Measurements from ENCODE around the gene LGR6.
"Not testable (repeated sequence)": the region's sequence is repeated elsewhere in the genome, so short reads cannot be mapped to it uniquely, and the experiment has no call there.

Gene LGR6

GRCh38 chr1:202254454-202255252 is 61.1 kb downstream of the LGR6 start:
- H3K9me3 ChIP-seq (ENCODE audit: insufficient read depth, low read depth, low read length), result no peaks in the 10 kb centered on the region
- no peaks in the 10 kb centered on the region for H3F3A ChIP-seq (ENCODE audit: low read depth)
- no peaks in the 10 kb centered on the region for H3K4me1 ChIP-seq (ENCODE audit: insufficient read depth, low read length, poor library complexity, severe bottlenecking)
- no peaks in the 10 kb centered on the region for H3K27me3 ChIP-seq (ENCODE audit: insufficient read depth, low read length, poor library complexity, severe bottlenecking)
- no peak overlapping the region for H3K9ac ChIP-seq (ENCODE audit: low read depth, low read length, poor library complexity, severe bottlenecking)
- H2AFZ ChIP-seq (ENCODE audit: low read length), result no peak overlapping the region
- no peaks in the 10 kb centered on the region for H3K79me2 ChIP-seq (ENCODE audit: insufficient read depth, low read length)
- no peaks in the 10 kb centered on the region for H3K36me3 ChIP-seq (ENCODE audit: insufficient read depth, low read length)
- TF ChIP-seq EZH2phosphoT487 (IDR thresholded peaks at IDR 0.05; ENCODE audit: borderline replicate concordance), result no peak
- no peak for TF ChIP-seq CTCF (conservative IDR thresholded peaks at IDR 0.05; ENCODE audit: low read length)
- no peaks in the 10 kb centered on the region for H3K9me2 ChIP-seq (replicated peaks; ENCODE audit: low read depth, low read length)
- H3K4me3 ChIP-seq (ENCODE audit: low read length, poor library complexity, severe bottlenecking), result no peak overlapping the region
- H3K4me2 ChIP-seq (ENCODE audit: low read depth, low read length, poor library complexity, severe bottlenecking), result no peak overlapping the region
- no peaks in the 10 kb centered on the region for H4K20me1 ChIP-seq (ENCODE audit: insufficient read depth, low read length, poor library complexity, severe bottlenecking)

GRCh38 chr1:202255343-202255742 is 61.7 kb downstream of the LGR6 start:
- Histone ChIP-seq H3K36me3 (ENCODE audit: insufficient read depth, low read length) (no peaks in the 10 kb centered on the region), H3K9ac (ENCODE audit: low read depth, low read length, poor library complexity, severe bottlenecking) (no peak overlapping the region), H3F3A (ENCODE audit: low read depth) (no peaks in the 10 kb centered on the region), H2AFZ (ENCODE audit: low read length) (no peak overlapping the region), H4K20me1 (ENCODE audit: insufficient read depth, low read length, poor library complexity, severe bottlenecking) (no peaks in the 10 kb centered on the region), H3K4me1 (ENCODE audit: insufficient read depth, low read length, poor library complexity, severe bottlenecking) (no peaks in the 10 kb centered on the region), H3K4me3 (ENCODE audit: low read length, poor library complexity, severe bottlenecking) (no peak overlapping the region), H3K9me3 (ENCODE audit: insufficient read depth, low read depth, low read length) (no peaks in the 10 kb centered on the region), H3K27me3 (ENCODE audit: insufficient read depth, low read length, poor library complexity, severe bottlenecking) (no peaks in the 10 kb centered on the region), H3K79me2 (ENCODE audit: insufficient read depth, low read length) (no peaks in the 10 kb centered on the region), H3K4me2 (ENCODE audit: low read depth, low read length, poor library complexity, severe bottlenecking) (no peak overlapping the region), H3K9me2 (replicated peaks; ENCODE audit: low read depth, low read length) (no peaks in the 10 kb centered on the region)
- TF ChIP-seq CTCF (conservative IDR thresholded peaks at IDR 0.05; ENCODE audit: low read length) (no peak), EZH2phosphoT487 (IDR thresholded peaks at IDR 0.05; ENCODE audit: borderline replicate concordance) (no peak)

GRCh38 chr1:202259705-202260104 is 66.1 kb downstream of the LGR6 start:
- TF ChIP-seq CTCF (conservative IDR thresholded peaks at IDR 0.05; ENCODE audit: low read length), result no peak
- TF ChIP-seq EZH2phosphoT487 (IDR thresholded peaks at IDR 0.05; ENCODE audit: borderline replicate concordance), result no peak
- Histone ChIP-seq H3K9me3 (ENCODE audit: insufficient read depth, low read depth, low read length) (0 out of 2 replicates have a peak, but pooled peaks cover 2% of the 10 kb centered on the region), H3K36me3 (ENCODE audit: insufficient read depth, low read length) (no peaks in the 10 kb centered on the region), H3K27me3 (ENCODE audit: insufficient read depth, low read length, poor library complexity, severe bottlenecking) (peaks cover 5% of the 10 kb centered on the region), H3K4me1 (ENCODE audit: insufficient read depth, low read length, poor library complexity, severe bottlenecking) (no peaks in the 10 kb centered on the region), H3K79me2 (ENCODE audit: insufficient read depth, low read length) (no peaks in the 10 kb centered on the region), H3F3A (ENCODE audit: low read depth) (no peaks in the 10 kb centered on the region), H3K4me3 (ENCODE audit: low read length, poor library complexity, severe bottlenecking) (no peak overlapping the region), H4K20me1 (ENCODE audit: insufficient read depth, low read length, poor library complexity, severe bottlenecking) (no peaks in the 10 kb centered on the region), H3K9me2 (replicated peaks; ENCODE audit: low read depth, low read length) (no peaks in the 10 kb centered on the region), H3K9ac (ENCODE audit: low read depth, low read length, poor library complexity, severe bottlenecking) (no peak overlapping the region), H2AFZ (ENCODE audit: low read length) (no peak overlapping the region), H3K4me2 (ENCODE audit: low read depth, low read length, poor library complexity, severe bottlenecking) (no peak overlapping the region)

- H3K36me3 ChIP-seq (ENCODE audit: insufficient read depth, low read length); H3K9me2 ChIP-seq (replicated peaks; ENCODE audit: low read depth, low read length); H4K20me1 ChIP-seq (ENCODE audit: insufficient read depth, low read length, poor library complexity, severe bottlenecking); H3K4me1 ChIP-seq (ENCODE audit: insufficient read depth, low read length, poor library complexity, severe bottlenecking); H3K4me2 ChIP-seq (ENCODE audit: low read depth, low read length, poor library complexity, severe bottlenecking); H3K4me3 ChIP-seq (ENCODE audit: low read length, poor library complexity, severe bottlenecking); H3F3A ChIP-seq (ENCODE audit: low read depth); H2AFZ ChIP-seq (ENCODE audit: low read length); H3K79me2 ChIP-seq (ENCODE audit: insufficient read depth, low read length); H3K9me3 ChIP-seq (ENCODE audit: insufficient read depth, low read depth, low read length); H3K27me3 ChIP-seq (ENCODE audit: insufficient read depth, low read length, poor library complexity, severe bottlenecking); H3K9ac ChIP-seq (ENCODE audit: low read depth, low read length, poor library complexity, severe bottlenecking): not testable (repeated sequence)
These were observed 67.8 kb downstream of the LGR6 start for GRCh38 chr1:202261209-202261958.

Measured in Loucy (cell line).